Stimulated activated CD8-positive, alpha-beta memory T cell treated with anti-CD3 and anti-CD28 coated beads, Interleukin-7, amount 100 ng/mL, for 24 hours (primary cell): ENCODE data around the gene IL1R1.
"Not testable (repeated sequence)": the region's sequence is repeated elsewhere in the genome, so short reads cannot be mapped to it uniquely, and the experiment has no call there.

Source experiments
- DNase-seq: peaks from one replicate; pipeline ENCODE4 v3.0.0-alpha.2; 2020; ENCODE audit warnings: low read depth

IL1R1 gene

DNA sequence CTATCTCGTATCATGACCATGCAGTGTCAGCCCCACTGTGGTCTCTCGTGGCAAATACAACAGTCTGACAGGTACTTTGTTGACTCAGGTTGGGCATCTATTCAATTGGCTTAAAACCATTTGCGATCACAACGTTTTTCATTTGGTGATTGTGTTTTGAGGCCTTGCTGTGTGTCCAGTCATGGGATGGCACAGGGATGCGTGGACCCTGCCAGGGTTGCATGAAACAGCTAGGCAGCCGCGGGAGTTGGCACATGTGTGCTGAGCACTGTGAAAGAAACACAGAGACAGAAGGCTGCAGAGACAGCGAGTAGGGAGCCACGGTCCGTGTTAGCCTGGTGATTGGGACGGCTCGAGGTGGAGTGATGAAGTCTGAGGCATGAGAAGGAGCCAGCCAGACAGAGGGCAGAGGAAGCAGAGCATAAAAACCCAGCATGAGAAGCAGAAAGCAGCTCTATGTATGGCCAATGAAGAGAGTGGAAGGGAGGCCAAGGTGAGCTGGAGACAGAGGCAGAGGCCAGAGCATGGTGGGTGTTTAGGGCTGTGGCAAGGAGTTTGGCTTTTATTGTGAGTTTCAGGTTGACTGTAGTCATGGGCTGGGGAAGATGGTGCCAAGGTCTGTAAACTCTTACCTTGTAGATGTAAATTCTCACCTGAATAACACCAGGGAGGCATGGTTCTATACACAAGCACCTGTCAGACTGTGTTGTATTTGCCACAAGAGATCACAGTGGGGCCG lies 31.8 kb upstream of the IL1R1 start:
- DNase-seq, result no peak

DNA sequence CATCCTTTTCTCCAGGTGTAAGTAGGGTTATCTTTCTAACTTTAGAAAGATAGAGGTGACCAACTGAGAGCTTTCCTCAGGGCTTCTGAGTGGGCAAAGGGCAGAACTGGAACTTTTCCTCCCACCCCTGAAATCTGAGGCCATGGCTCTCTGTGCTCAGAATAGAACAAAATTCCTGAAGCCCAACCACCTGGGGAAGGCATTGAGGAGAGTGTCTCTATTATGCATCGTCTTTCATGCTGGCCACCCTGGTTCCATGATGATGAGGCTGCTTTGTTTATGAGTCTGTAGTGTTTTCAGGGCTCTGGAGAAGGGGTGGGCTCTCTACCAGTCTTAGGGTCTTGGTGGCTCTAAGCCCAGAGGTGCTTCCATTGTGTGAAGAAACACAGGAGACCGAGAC lies 30.7 kb upstream of the IL1R1 start:
- DNase-seq, result no peak

DNA sequence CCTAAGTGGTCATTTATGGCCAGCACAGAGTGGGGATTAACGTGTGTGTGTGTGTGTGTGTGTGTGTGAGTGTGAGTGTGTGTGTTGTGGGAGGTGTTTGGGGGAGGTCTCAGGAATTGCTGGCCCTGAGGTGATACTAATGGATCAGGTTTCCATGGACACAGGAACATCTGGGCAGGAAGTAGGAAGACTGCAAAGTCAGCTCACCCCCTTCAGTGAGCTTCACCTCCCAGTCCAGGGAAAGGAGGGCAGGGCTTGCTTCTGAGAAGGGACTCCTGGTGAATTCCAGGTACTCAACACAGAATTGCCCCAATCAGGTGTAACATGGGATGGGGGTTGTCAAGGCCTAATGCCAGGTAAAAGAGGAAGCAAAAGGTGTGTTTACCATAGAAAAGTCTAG lies 30.3 kb upstream of the IL1R1 start:
- DNase-seq, result no peak

DNA sequence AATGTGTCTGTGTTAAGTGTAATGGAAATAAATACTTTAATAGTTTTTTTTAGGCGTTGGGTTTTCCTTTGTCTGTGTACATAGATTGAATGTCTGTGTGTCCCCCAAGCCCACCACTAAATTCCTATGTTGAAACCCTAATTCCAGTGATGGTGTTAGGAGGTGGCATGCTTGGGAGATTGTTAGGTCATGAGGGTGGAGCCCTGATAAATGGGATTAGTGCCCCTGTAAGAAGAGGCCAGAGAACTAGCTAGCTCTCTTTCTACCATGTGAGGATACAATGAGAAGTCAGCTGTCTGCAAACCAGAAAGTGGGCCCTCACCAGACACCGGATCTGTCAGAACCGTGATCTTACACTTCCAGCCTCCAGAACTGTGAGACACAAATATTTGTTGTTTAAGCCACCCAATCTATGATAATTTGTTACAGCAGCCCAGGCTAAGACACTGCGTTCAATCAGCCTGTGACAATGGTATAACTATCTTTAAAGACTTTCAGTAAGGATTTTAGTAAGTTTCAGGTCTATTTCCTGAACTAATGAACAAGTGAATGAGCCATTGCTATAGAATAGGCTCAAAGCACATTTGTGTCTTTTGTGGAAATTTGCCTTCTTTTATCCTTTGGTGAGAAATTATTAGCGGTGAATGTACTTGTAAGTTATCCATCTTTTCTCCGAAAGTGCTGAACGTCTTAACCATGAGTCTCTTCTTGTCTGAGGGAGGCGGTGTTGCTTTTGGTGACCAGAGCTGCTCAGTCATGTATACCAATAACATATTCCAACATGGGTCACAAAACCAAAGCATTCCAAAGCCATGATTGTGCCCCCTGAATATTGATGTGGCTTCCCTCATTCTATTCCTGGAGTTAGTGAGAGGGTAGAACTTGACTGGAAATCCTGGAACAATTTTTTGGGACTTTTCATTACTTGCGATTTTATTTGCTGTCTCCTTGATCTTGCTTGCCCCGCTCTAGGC lies 29.6 kb upstream of the IL1R1 start:
- DNase-seq, result no peak

DNA sequence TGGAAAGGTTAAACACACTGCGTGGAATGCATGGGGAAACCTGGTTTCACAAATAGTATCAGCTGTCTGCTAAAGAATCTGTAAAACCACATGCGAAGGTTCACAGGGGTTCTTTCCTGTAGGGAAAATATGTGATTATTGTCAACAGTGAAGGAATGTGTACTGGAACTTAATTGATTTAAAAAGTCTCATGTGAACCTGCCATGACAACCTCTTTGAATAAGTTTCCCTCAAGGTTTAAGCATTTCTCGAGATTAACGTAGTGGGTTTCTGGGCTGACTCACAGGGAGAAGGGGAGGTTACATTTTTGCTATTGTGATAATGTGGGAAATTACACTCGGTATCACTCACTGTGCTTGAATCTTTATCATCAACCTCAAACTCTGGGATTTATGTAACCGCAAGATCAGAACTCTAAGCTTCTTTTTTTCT lies 28.2 kb upstream of the IL1R1 start:
- no peak for DNase-seq

DNA sequence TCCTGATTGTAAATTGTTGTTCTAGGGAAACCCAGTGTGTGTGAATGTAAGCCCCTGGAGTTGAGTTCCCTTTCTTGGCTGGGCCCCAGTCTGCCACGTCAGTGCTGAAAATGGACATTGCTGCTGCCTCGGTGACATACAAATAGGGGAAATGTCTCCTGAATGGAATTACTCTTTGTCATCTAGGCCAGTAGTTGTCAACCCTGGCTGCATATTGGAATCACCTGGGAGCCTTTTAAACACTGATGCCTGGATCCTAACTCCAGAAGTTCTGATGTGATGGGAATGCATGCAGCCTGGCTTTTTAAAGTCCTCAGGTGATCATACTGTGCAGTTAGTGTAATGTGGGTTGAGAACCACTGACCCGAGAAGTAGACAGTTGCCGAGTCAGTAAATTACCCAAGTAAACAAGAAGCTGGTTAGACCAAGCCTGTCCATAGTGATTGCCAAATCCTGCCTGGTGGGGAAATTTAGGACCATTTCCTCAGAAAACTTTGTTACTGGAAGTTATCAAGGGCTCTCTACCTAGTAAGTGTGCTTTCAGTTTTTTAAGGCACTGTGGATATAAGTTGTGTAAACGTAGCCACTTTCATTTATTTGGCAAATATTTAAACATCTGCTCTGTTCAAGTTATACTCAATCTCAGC lies 27.6 kb upstream of the IL1R1 start:
- no peak for DNase-seq

DNA sequence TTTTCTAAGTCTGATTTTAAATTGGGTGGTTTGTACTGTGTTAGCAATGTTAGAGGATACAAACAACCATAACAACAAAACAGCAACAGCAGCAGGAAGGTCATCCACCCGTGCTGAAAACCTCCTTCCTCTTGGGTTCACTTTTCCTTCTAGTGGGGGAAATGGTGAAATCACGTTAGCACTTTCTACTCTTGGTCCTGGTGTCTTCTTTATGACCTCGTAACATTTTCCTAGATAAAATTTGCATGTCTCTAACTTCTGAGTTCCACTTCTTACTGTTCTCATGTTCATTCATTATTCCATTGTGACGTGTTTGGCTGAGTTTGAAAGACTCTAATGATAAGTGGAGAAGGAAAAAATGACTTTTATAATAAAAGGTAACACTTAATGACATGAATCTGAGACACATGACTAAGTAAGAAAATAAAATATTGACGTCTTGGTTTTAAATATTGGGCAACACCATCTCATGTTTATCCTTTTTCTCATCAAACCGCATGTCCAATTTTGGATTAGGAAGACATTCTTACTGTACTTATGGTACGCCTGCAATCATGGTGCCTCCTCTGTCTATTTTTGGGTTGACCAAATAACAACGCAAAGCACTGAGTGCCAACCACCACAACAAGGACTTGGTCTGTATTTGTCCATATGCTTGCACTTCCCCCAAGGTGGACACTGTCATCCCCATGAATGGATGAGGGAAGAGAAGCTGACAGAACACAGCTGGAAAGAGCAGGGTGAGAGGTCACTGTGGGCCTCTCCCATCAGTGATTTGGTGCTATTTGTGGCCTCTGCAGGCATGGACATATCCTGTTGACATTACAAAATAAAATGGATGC lies 25.7 kb upstream of the IL1R1 start:
- no peak for DNase-seq

DNA sequence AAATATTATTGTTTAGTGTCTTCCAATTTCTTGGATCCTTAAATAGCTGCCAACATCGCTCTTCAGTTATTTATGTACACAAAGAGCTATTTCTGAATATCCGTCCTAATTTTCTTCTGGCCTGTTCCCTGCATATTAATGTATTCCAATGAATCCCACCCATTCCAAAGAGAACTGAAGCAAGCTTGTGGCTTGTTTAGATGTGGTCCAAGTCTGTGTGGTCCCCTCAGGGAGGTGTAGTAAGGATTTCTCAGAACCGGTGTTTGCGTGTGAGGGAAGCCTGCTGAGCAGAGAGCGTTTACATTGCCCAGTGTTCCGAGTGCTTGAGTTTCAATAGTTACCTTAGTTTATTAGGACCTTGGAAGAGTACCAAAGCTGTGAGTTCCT lies 25.1 kb upstream of the IL1R1 start:
- no peak for DNase-seq

DNA sequence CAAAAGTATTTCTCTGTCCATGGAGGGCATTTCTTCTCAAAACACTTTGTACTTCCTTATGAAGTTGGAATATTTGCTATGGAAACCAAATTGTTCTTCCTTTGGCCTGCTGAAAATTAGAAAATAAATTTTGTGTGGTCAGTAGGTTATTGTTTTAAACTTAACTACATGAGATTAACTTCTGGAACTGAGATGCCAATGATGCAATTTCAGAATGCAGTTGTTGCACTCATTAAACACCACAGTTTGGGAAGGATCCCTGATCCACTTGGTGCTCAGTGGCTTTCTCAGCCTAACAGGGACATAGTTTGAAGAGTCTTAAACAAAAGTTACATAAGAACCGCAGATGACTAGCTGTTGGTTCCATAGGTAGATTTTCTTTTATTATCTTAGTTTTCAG lies 23.3 kb upstream of the IL1R1 start:
- DNase-seq, result no peak

DNA sequence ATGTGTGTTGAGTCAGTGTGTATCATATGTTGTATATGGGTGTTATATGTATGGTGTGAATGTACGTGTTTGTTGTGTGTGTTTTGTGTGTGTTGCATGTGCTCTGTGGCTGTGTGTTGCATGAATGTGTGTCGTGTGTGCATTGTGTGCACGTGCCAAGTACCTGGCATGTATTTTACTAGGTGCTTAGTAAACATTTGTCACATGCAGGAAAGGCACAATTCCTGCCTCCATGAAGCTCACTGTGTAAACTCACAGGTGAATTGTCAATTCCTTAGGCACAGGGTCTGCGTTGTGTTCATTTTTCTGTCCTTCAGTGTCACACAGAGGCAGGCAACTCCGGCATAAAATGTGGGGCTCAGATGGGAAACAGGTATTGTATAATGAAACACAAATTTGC lies 22.3 kb upstream of the IL1R1 start:
- DNase-seq, result no peak

DNA sequence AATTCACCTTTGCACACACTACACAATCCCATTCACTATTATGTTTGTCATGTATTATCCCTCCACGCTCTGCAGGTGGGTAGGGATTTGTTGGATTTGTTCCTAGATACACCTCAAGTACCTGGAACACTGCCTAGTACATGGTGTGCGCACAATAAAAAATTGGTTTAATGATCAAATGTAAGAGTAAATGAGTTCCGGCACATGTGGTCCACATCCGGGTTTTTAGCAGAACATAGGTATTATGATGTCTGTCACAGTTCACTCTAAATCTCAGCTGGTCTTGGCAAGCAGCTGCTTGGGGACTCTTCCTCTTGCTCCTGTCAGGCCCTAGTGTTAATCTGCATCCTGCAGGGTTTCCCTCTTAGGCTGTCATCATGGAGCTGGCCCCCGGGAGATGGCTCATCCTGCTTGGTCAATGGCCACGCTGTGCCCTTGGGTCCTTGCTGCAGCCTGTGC lies 21.8 kb upstream of the IL1R1 start:
- no peak for DNase-seq

DNA sequence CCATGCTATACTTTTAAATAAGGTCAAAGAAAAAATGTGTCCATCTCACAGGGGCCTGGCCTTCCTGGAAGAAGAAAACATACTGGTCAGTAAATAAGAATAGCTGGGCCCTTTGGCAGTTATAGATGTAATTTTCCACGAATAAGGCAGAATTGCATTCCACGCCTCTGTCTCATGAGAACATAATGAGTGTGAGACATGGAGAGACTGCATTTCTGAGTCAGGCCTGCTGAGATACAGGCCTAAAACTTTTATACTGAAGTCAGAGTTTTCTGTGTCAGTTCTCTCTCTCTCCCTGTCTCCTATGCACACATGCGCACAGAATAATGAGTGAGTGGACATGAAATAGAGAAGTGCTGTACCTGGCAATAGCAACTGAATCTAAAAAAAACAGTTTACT lies 20.4 kb upstream of the IL1R1 start:
- no peak for DNase-seq

DNA sequence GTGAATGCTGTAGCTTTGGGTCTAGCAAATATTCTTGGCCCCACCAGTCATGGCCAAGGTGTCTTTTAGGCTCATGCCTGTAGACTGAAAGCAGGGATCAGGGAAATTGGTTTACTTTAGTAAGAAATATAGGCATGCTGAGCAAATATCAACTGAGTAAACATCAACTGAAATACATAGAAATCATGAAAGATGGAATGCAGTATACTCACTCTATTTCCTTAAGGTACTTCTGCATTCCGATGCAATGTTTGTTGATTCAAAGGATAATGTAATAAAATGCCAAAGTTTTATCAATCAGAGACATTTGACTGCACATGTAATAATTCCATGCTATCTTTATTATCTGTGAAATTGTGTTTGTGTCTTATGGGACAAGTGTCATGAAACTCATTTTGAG lies 19.6 kb upstream of the IL1R1 start:
- DNase-seq, result no peak

DNA sequence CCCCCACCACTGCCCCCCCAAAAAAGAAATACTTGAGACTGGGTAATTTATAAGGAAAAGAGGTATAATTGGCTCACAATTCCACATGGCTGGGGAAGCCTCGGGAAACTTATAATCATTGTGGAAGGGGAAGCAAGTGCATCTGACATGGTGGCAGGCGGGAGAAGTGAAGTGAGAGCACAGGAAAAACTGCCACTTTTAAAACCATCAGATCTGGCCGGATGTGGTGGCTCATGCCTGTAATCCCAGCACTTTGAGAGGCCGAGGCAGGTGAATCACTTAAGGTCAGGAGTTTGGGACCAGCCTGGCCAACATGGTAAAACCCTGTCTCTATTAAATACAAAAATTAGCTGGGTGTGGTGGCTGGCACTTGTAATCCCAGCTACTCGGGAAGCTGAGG lies 18.1 kb upstream of the IL1R1 start:
- DNase-seq, result not testable (repeated sequence)

DNA sequence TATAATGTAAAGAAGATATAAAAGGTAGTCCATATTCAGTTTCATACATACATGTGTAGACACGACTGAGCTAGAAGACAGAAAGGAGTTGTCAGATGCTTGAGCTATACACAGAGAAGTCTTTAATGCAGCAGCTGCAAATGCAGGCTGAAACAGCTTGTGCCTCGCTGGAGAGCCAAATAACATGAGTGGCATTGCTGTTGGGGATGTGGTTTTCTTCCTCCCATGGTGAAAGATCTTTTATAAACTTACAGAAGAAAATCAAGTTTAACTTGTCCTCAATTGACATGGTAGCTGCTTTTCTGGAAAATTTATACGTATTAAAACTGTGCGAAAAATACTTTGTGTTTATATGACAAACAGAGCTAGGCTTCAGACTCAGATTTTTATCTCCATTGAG lies 16.4 kb upstream of the IL1R1 start:
- no peak for DNase-seq

DNA sequence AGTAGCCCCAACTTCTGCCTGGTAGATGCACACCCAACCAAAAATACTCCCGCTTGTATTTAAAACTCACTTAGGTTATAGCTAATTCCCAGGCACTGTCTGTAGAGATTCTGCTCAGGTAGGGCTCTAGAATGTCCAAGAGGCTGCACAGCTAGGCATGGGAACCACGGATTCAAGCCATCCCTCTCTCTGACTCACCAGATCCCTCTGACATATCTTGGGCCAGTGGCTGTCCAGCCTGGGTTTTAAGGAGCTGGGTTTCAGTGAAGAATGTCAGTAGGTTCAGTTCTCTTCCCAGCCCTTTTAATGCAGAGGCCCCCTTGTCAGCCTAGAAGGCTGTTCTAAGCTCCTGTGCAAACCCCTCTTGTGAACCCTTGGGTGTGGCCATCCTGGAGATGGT lies 15.9 kb upstream of the IL1R1 start:
- no peak for DNase-seq

DNA sequence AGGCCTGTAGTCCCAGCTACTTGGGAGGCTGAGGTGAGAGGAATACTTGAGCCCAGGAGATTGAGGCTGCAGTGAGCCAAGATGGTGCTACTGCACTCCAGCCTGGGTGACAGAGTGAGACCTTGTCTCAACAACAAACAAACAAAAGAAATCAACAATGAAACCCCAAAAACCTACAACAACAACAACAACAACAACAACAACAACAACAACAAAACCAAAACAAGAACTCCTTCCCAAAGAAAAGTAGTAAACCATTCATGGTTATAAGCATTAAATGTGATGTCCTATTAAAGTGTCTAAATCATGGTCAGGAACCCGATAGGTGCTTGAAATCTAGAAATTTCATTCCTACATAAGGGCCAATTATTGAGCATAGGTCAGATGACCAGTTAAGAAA lies 13.5 kb upstream of the IL1R1 start:
- DNase-seq, result no peak

DNA sequence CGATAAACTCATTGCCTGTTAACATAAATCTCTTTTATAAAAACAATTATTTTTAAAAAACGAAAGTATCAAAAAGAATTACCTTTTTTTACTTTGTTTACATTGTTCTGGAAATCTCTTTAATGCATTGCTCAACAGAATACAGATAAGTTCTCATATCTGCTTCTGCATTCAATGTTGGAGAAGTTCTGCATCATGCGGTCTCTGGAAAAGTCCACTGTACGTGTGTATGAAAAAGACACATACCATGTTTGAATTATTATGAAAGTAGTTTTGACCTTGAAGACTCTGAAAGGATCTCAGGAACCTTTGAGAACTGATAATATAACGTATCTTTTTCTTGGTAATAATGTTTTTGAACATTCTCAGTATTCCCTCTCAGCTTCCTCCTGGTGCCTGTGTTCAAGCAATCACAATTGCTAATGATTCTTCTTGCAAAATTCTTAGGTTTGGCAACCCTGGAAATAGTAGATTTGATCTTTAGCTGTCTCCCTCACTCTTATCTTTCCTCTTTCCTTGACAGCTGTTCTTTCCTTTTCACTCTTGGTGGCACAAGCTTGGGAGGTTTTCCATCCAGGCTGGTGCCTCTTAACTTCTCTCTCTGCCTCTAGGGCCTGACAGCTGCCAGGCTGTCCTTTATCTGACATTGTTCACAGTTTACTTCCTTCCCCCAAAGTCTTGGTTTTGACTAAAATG lies 12.4 kb upstream of the IL1R1 start:
- no peak for DNase-seq

DNA sequence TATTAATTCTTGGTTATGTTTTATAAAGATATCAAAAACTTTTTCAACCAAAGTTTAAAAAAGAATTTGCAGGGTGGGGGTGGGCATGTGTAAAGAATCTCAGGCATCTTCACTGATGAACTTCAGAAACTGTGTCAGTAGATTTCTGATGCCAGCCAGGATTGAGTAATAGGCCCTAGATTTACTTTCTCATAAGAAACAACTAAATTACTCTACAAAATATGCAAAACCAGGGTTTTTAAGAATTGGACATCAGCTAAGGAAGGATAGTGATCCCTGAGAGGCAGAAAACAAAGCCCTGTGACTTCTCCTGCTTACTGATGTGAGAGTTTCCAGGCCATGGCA lies 11.9 kb upstream of the IL1R1 start:
- no peak for DNase-seq

DNA sequence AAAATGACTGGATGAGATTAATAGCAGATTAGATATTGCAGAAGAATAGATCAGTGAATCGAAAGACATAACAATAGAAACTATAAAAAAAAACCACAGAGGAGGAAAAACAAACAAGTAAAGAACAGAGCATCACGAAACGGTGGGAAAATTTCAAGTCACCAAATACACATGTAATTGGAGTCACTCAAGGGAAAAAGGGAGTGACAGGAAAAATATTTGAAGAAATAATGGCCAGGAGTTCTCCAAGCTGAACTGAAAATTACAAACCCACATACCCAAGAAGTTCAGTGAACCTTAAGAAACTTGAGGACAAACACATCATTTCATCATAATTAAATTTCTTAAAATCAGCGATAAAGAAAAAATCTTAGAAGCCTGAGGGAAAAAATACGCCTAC lies 11.0 kb upstream of the IL1R1 start:
- DNase-seq, result no peak

DNA sequence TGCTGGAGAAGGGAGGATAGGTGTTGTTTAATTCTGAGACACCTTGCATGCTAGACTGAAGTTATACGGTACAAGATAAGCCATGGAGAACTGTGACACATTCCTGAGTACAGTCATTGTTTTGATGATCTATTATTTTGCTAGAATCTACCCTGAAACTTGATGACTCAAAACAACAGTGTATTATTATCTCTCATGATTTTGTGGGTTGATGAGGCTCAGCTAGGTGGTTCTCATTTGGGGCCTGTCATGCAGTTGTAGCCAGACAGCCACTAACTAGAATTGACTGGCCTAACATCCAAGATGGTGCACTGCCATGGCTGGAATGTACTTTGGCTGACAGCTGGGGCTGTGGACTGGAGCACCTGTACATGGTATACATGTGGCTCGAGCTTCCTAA lies 5.4 kb upstream of the IL1R1 start:
- peak; percentile 12 for DNase-seq
